NT2/D1 (cell line): ENCODE results near the gene TNFSF13B.

Experiments used
- DNase-seq: peaks from one replicate; pipeline ENCODE4 v3.0.0-alpha.2; 2011; ENCODE audit warnings: low read depth, low spot score
- H3K27me3 ChIP-seq: 2 replicates; pipeline ENCODE4 v1.6.0; 2011; ENCODE audit warnings: mild to moderate bottlenecking; ENCODE audit not compliant: insufficient read length, insufficient read depth
- H3K36me3 ChIP-seq: 2 replicates; pipeline ENCODE4 v1.6.1; 2011; ENCODE audit warnings: mild to moderate bottlenecking, low read length, mixed read lengths; ENCODE audit not compliant: insufficient read depth, insufficient read length
- H3K4me1 ChIP-seq: 2 replicates; pipeline ENCODE4 v1.5.1; 2011; ENCODE audit not compliant: insufficient read depth, insufficient read length
- H3K4me3 ChIP-seq: 2 replicates; pipeline ENCODE4 v1.5.1; 2011; ENCODE audit warnings: low read depth; ENCODE audit not compliant: insufficient read length
- H3K9ac ChIP-seq: 2 replicates; pipeline ENCODE4 v1.6.0; 2011; ENCODE audit warnings: low read depth; ENCODE audit not compliant: insufficient read length
- H3K9me3 ChIP-seq: 2 replicates; pipeline ENCODE4 v1.5.1; 2011; ENCODE audit warnings: mild to moderate bottlenecking, low read length; ENCODE audit not compliant: insufficient read depth
- SUZ12 ChIP-seq: IDR thresholded peaks from 2 replicates; pipeline ENCODE4 v1.6.1; 2011; ENCODE audit not compliant: insufficient read length, insufficient read depth; ENCODE audit errors: extremely low read depth
- YY1 ChIP-seq: IDR thresholded peaks from 2 replicates; pipeline ENCODE4 v1.6.1; 2011; ENCODE audit not compliant: insufficient read length, insufficient read depth
- ZNF274 ChIP-seq: IDR thresholded peaks from 2 replicates; pipeline ENCODE4 v1.6.1; 2011; ENCODE audit warnings: mild to moderate bottlenecking, low read depth, low read length

The TNFSF13B gene

GRCh38 chr13:108281901-108282300 lies 12.4 kb downstream of the TNFSF13B start:
- Histone ChIP-seq H3K36me3 (no peaks in the 10 kb centered on the region), H3K4me1 (no peaks in the 10 kb centered on the region), H3K9me3 (no peaks in the 10 kb centered on the region), H3K27me3 (no peaks in the 10 kb centered on the region), H3K9ac (no peak overlapping the region), H3K4me3 (no peak overlapping the region)
- TF ChIP-seq YY1 (no peak), ZNF274 (no peak), SUZ12 (no peak)
- no peak for DNase-seq

DNA sequence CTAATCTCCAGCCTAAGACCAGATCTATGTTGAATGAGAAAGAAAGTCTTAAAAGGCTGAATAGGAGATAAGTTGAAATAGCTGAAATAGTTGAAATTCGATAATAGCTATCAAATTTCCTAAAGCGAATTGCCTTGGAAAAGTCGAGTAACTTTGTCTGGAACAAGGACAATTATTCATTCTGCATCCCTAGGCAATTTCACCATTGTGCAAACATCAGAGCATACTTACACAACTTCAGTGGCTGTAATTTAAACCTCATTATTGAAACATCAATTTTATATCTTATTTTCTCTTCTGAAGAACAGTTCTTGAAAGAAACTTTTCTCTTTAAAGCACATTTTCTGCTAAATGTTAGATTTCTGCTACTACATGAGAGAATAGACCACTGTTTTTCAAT lies 13.6 kb downstream of the TNFSF13B start:
- H3K9me3 ChIP-seq, result no peaks in the 10 kb centered on the region
- H3K4me1 ChIP-seq, result no peaks in the 10 kb centered on the region
- no peaks in the 10 kb centered on the region for H3K27me3 ChIP-seq
- no peaks in the 10 kb centered on the region for H3K36me3 ChIP-seq
- no peak overlapping the region for H3K9ac ChIP-seq
- no peak overlapping the region for H3K4me3 ChIP-seq
- TF ChIP-seq ZNF274, result no peak
- no peak for TF ChIP-seq YY1
- TF ChIP-seq SUZ12, result no peak
- DNase-seq, result no peak

GRCh38 chr13:108288741-108289140 lies 19.2 kb downstream of the TNFSF13B start:
- TF ChIP-seq YY1, result no peak
- no peak for TF ChIP-seq SUZ12
- TF ChIP-seq ZNF274, result no peak
- Histone ChIP-seq H3K27me3 (no peaks in the 10 kb centered on the region), H3K36me3 (no peaks in the 10 kb centered on the region), H3K4me1 (no peaks in the 10 kb centered on the region), H3K9me3 (no peaks in the 10 kb centered on the region), H3K9ac (no peak overlapping the region), H3K4me3 (no peak overlapping the region)
- DNase-seq, result no peak

- Histone ChIP-seq H3K9me3 (no peaks in the 10 kb centered on the region), H3K4me3 (no peak overlapping the region), H3K4me1 (no peaks in the 10 kb centered on the region), H3K9ac (no peak overlapping the region), H3K27me3 (no peaks in the 10 kb centered on the region), H3K36me3 (no peaks in the 10 kb centered on the region)
- no peak for DNase-seq
- TF ChIP-seq ZNF274, result no peak
- TF ChIP-seq SUZ12, result no peak
- no peak for TF ChIP-seq YY1
Measured at GRCh38 chr13:108289819-108290218, 20.3 kb downstream of the TNFSF13B start.

DNA sequence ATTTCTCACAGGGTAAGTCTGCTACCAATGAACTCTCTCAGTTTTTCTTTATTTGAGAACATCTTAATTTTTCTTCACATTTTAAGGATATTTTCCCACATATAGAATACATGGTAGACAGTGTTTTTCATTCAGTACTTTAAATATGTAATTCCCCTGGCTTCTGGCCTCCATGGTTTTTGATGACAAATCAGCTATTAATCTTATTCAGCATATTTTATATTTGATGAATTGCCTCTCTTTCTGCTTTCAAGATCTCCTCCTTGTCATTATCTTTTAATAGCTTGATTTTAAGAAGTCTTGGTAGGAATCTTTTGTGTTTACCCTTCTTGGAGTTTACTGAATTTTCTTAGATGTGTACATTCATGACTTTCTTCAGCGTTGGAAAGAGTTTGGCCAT lies 27.6 kb downstream of the TNFSF13B start:
- no peak overlapping the region for H3K9ac ChIP-seq
- TF ChIP-seq ZNF274, result no peak
- no peak for TF ChIP-seq SUZ12
- TF ChIP-seq YY1, result no peak
- no peaks in the 10 kb centered on the region for H3K4me1 ChIP-seq
- no peak overlapping the region for H3K4me3 ChIP-seq
- no peaks in the 10 kb centered on the region for H3K36me3 ChIP-seq
- no peaks in the 10 kb centered on the region for H3K27me3 ChIP-seq
- no peak for DNase-seq
- H3K9me3 ChIP-seq, result no peaks in the 10 kb centered on the region

- H3K9me3 ChIP-seq, result no peaks in the 10 kb centered on the region
Measured at GRCh38 chr13:108302279-108302678, 32.8 kb downstream of the TNFSF13B start.

DNA sequence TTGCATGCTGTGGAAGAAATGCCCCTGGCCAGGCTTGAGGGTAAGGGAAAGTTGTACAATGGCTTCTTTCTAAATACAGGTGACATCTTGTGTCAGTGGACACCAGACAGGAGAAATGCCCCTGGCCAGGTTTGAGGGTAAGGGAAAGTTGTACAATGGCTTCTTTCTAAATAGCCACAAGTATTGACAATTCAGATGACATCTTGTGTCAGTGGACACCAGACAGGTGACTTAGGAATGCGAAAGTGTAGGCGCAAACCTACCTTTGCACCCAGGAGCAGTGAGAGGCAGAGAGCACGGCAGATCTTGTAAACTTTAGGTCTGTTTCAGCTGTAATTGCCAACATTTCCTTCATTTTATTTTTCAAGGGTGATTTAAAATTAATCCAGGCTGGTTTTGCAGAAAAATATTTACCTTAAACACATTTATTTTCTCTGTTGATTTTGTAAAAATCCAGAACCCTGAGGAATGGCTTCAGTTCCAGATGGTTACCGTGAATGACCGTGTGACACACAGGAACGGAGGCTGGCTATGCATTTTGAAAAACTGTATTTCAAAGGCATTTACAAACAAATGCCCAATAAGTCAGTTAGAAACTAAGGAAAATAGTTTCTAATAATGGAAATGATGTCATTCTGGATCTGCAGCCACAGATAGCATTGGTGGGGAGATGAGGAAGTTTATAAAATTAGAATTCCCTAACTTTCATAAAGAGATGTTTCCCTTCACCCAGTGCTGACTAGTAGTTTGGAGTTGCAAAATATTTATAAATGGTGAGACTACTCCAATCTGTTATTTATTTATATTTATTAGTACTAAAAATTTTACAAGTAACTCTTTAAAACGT lies 34.9 kb downstream of the TNFSF13B start:
- Histone ChIP-seq H3K27me3 (no peaks in the 10 kb centered on the region), H3K4me1 (no peaks in the 10 kb centered on the region), H3K9ac (no peak overlapping the region), H3K36me3 (no peaks in the 10 kb centered on the region), H3K9me3 (no peaks in the 10 kb centered on the region), H3K4me3 (no peak overlapping the region)
- TF ChIP-seq ZNF274 (no peak), YY1 (no peak), SUZ12 (no peak)
- no peak for DNase-seq

More at GRCh38 chr13:108302279-108302678, 32.8 kb downstream of the TNFSF13B start:
- no peaks in the 10 kb centered on the region for H3K4me1 ChIP-seq
- no peaks in the 10 kb centered on the region for H3K27me3 ChIP-seq
- TF ChIP-seq YY1, result no peak
- no peak for TF ChIP-seq ZNF274
- no peak for TF ChIP-seq SUZ12
- no peaks in the 10 kb centered on the region for H3K36me3 ChIP-seq
- H3K9ac ChIP-seq, result no peak overlapping the region
- DNase-seq, result no peak
- no peak overlapping the region for H3K4me3 ChIP-seq
